HG03575 (cell line): ENCODE data around the gene SLC37A1.
A peak's percentile ranks its signal among the peaks of the same experiment; 100 is the strongest.

ENCODE experiments used
- ATAC-seq: cut with Tn5 transposase; IDR thresholded peaks from one replicate; pipeline ENCODE4 v1.9.1; 2021; ENCODE audit not compliant: unreplicated experiment, insufficient number of reproducible peaks, low FRiP score; ENCODE audit errors: extremely low read depth

Gene SLC37A1

DNA sequence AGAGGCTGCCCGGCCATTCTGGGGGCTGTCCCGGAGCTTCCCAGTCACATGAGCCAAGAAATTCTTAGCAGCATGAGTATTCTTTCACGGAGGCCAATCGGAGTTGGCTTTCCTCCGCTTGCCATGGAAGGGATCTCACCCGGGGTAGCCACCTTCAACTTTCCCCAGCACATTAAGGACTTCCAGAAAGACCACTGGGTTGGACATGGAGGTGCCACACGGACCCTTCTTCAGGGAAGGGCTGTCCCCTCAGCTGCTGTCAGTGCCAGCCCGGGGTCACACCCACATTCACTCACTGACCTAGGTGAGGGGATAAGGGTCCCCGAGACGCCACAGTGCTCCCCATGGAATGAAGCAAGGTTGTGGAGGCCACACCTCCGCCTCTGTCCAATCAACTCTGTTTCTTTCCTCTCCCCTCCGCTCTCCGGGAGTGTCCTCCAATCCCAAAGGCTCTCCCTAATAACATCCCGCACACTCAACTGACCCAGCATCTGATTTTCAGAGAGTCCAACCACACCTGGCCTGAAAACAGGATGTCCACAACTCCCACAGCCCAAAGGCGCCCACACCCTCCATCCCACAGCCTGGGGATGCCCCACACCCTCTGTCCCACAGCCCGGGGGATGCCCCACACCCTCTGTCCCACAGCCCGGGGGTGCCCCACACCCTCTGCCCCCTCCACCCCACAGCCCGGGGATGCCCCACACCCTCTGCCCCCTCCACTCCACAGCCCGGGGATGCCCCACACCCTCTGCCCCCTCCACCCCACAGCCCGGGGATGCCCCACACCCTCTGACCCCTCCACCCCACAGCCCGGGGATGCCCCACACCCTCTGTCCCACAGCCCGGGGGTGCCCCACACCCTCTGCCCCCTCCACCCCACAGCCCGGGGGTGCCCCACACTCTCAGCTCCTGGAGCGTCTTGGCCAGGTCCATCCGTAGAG lies 37.0 kb upstream of the SLC37A1 start:
- no peak for ATAC-seq

DNA sequence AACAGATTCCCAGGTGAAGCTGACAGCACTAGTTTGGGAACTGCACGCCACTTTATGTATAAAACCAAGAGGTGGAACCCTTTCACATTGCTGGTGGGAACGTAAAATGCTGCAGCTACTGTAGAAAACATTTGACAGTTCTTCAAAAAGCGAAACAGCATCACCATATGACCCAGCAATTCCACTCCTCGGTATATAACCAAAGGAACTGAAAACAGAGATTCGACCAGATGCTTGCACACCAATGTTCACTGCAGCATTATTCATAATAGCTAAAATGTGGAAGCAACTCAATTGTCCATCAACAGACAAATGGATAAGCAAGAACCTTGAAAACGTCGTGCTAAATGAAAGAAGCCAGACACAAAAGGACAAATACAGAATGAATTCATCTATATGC lies 35.1 kb upstream of the SLC37A1 start:
- no peak for ATAC-seq

DNA sequence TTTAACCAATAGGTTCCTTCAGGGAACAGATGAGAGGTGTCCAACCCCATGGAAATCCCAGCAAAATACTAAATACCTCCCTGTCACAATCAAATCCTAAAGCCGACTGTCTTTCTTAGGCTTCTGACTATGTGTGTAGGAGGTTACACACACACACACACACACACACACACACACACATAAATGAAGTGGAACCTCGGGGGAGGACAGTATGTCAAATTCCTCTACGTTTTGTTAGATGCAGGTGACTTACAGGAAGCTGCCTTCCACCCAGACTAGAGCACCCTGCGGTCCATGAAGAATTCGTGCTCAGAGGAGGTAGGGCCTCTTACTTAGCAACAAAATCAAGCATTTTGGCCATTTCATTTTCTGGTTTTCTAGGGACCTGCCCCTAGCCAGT lies 34.1 kb upstream of the SLC37A1 start:
- no peak for ATAC-seq

DNA sequence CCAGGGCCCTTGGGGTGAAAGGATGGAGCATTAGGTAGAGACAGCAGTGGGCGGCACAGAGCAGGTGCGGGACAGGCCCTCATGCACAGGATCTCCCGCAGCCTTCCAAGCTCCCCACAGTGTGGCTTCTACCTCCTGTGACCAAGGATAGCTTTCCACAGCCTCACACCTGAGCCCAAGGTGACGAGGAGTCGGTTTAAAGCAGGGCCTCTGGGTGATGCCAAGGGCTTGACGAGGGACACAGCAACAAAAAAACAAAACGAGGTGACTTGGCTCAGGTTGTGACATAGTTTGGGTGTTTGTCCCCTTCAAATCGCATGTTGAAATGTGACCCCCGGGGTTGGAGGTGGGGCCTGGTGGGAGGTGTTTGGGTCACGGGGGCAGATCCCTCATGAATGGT lies 32.9 kb upstream of the SLC37A1 start:
- ATAC-seq: no peak

DNA sequence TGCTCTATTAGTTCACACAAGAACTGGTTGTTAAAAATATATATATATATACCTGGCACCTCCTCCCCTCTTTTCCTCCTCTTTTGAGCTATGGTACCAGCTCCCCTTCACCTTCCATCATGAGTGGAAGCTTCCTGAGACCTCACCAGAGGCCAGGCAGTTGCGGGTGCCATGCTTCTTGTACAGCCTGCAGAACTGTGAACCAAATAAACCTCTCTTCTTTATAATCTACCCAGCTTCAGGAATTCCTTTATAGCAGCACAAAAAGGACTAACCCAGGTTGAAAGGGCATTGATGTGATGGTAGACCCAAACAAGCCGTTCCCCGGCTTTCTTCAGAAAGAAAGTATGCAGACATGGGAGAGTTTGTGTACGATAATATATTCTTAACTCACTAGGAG lies 32.5 kb upstream of the SLC37A1 start:
- ATAC-seq: no peak

DNA sequence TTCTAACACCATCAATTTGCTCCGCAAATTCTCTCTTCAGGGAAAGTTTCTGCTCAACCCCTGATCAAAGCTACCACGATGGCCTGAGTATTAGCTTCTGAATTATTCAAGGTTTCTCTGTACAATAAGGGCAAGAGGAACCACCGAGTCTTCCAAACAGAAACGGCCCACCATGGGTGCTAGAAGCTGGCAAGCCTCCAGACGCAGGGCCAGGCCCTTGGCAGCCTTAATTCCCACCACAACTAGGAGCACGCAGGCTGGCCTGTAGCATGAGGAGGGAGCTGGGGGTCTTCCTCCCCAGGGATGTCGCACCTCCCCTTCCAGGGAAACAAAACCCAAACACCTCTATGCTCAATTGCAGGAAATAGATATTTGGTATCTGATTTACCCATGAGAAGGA lies 28.7 kb upstream of the SLC37A1 start:
- ATAC-seq: no peak

DNA sequence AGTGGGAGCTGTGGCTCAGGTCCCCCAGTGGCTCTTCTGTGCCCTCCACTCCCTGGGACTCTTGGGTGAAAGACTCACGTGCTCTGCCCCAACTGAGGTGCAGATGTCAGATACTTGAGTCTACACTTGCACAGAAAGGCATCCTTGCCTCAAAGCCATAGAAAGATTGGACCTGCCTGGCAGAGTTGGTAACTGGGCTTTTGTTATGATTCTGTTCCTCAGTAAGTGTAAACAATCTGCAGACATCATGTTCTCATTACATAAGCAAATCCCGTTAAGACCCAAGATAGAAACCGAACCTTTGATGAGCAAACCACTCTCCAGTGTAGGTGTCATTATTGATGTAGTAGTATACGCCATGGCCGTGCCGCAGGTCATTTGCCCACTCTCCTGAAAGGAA lies 27.6 kb upstream of the SLC37A1 start:
- ATAC-seq: no peak

DNA sequence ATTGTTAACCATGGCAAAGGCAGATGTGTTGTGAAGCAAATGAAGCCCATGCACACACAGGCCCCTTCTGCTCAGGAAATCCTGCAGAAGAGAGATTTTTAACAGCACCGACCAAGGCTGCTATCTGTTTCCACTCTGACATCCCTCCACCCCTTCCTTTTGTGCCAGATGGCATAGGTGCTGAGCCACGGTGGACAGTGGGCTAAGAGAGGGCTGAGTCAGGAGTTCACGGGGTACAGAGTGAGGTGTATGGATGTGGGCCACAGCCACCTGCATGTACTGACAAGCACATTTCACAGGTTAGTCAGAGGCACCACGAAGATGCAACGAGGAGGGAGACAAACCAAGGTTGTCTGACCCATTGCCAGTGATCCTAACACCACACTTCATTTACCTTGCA lies 27.1 kb upstream of the SLC37A1 start:
- no peak for ATAC-seq

DNA sequence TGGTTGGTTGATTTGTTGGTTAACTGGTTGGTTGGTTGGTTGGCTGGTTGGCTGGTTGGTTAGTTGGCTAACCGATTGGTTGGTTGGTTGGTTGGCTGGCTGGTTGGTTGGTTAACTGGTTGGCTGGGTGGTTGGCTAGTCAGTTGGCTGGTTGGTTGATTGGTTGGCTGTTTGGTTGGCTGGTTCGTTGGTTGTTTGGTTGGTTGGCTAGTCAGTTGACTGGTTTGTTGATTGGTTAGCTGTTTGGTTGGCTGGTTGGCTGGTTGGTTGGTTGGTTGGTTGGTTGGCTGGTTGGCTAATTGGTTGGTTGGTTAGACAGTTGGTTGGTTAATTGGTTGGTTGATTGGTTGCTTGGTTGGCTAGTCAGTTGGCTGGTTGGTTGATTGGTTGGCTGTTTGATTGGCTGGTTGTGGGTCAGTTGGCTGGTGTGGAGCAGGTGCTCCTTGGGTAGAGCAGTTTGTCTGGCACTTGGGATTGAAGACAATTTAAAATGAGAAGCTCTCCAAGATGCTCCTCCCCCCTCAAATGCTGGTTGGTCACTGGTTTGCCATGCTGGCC lies 24.6 kb upstream of the SLC37A1 start:
- ATAC-seq: no peak

DNA sequence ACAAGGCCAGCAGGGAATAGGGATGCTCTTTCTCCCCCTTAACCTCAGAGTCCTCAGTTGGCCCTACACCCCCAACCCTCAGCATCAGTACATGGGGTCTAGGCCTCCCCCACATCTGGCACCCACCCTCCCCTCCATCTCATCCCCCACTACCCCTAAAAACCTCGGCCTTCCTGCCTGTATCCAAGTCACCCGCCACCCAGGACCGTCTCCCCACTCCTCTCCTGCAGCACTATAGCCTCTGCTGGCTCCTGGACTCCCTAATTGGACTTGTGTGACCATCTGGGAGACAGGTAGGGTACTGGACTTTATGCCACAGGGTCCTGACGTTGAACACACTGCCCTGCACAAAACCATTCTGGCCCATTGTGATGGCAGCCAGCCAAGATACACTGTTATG lies 23.7 kb upstream of the SLC37A1 start:
- no peak for ATAC-seq

DNA sequence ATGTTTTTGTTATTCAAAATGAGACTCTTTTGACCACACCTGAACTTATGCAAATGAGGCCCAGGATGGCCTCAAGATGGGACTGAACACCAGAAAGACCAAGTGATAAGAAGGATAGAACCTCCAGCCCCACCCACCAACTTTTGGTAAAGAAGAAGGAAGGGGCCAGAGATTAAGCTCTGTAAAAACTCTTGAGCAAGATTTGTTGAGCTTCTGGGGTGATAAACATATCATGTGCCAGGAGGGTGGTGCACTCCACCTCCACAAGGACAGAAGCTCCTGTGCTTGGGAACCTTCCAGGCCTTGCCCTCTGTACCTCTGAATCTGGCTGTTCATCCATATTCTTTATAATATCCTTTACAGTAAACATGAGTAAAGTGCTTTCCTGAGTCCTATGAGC lies 22.9 kb upstream of the SLC37A1 start:
- no peak for ATAC-seq

DNA sequence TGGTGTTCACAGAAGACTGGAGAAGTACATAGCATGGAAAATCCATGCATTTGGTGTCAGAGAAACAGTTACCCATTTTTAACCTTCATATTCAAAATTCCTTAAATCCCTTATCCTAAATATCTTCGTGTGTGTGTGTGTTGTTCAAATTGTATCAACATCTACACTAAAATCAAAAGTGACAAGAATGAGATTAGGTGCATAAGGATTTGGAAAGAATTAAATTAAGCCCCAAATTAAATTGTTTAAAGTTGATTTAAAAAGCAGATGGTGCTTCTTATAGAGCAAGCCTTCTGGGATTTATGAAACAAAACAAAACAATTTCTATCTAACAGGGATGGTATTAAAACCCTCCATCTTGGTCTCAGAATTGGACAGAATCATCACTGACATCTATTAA lies 22.3 kb upstream of the SLC37A1 start:
- no peak for ATAC-seq

DNA sequence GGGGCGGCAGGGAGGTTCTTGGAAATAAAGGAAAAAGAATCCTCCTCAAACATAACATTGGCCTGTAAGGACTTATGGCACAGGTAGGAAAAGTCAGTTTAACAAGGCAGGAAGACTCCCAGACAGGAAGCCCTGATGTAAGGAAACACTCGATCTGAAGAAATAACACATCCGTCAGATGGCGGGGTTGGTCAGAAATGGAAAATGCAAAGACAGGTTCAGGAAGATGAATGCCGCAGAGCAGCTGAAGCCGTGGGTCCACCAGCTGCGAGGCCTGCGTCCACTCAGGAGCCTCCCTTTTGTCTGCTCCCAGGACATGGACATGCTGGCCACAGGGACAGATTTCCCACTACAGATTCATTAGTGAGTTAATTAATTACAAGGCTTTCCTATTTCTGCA lies 21.5 kb upstream of the SLC37A1 start:
- no peak for ATAC-seq

DNA sequence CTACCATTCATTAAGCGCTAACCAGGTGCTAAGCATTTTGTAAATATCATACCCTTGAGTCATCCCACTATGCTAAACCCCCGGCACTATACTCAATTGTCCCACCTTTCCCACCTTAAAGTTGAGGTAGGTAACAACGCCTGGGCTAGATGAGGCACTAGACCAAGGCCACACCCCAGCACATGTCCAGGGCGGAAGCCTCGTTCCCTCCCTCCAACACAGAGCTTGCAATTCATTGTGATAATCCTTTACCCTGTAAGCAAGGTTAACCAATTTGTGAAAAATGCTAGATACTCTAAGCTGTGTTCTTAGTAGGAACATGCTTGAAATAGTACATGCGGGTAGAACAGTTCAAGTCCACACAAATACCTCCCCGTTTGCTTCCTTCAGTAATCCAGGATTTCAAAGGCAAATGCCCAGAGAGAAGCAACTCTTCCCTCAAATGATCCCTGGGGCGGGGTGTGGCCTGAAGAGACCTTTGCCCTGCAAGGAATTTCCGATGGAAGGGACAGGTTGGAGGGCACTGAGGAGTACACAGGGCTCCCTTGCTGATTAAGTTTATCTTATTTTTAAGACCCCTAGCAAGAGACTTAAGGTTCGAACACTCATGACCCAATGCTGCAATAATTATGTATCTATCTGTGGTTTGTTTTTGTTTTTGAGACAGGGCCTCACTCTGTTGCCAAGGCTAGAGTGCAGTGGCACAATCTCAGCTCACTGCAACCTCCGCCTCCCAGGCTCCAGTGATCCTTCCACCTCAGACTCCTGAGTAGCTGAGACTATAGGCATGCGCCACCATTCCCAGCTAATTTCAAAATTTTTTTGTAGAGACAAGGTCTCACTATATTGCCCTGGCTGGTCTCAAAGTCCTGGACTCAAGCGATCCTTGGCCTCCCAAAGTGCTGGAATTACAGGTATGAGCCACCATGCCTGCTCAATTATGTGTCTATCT lies 20.3 kb upstream of the SLC37A1 start:
- no peak for ATAC-seq

DNA sequence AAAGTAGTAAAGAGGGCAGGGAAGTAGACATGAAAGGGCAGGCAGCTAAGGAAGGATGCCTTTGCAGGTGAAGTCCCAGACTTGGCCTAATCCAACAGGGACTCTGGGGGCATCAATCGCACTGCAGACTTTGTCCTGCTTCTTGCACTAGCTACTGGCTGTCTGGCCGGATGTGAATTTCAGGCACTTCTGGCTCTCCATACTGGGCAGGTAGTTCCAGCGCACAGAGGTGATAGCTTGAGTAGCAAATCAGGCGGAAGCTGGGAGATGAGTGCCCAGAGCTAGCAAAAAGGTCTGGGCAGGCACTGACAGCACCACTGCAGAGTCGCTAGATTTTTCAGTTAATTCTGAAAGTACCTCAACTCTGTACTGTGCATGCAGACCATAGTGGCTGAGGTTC lies 18.6 kb upstream of the SLC37A1 start:
- no peak for ATAC-seq

DNA sequence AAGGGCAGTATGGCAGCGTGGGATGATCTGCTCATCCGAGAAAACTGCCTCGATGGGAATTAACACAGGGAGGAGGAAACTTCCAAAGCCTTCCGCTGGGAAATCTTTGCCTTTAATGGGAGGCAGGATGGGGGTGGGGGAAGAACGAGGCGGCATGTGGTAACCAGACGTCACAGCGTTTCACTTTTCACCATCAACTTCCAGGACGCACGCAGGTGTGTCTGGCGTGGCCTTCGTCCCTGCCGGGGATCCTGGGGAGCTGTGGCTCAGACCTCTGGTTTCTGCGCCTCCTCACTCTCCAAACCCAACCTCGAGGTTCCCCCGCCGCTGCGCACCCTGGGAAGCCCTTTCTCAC lies 17.9 kb upstream of the SLC37A1 start:
- no peak for ATAC-seq

DNA sequence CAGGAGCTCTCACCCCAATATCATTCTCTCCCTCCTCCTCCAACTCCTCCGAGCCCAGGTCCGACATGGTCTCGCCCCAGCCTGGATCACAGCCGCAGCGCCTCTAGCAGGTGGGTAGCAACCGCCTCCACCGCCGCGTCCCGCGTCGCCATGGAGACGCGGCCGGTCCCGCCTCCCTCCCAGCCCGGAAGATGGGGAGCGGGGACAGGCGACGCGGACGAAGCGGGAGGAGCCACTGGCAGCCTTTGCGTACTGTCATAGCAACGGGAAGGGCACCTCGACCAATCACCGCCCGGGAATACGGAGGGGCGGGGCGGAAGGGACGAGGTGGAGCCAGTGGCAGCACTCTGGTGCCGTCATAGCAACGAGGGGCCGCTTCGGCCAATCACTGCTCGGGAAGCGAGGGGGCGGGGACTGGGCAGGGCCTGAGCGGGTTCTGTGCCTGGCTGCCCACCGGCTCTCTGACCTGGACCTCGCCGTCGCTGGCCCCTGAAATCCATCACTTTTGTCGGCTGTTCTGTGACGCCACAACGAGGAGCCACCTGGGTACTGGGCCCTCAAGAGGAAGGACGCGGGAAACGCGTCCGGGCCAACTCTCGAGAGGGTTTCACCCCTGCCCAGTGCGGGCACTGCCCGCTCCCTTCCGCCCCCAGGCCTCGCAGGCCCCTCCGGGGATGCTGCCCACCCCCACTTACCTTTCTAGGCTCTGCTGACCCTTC lies 17.4 kb upstream of the SLC37A1 start, which contains the start of gene RSPH1:
TSS of gene RSPH1 (minus strand) at position 105 of the 719 bp plus-strand sequence. CDS start at position 67, 38 bp downstream.
- peak; percentile 86 for ATAC-seq

DNA sequence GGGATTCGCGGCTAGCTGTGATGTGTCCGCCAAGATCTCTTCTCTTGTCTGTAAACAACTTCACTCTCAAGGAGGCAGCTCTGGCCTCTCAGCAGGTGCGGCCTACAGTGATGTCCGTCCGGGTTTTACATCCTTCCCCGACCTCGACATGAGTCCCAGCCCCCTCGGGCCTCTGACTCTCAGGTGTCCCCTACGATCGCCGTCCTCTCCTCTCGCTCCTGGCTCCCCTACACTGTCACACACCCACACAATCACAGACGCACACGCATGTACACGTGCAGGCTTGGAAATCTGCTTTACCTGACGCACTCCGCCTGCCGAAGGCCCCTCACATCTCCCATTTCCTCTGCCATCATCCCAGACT lies 16.8 kb upstream of the SLC37A1 start:
- no peak for ATAC-seq

DNA sequence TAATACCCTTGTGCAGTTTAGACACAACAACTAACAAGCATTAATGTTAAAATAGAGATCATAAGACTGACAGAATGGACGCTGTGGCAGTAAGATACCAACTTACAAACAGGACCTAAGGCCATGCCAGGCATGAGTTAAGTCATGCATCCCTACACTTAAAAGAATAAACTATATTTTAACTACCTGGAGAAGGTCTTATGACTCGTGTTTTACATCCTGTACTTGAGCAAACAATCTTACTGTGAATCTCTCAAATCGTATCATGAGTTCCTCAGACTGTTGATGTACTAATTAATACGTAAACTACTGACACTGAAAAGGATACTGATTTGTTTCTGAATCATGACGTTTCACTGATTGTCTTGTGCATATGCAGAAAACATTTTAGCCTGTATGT lies 15.6 kb upstream of the SLC37A1 start:
- ATAC-seq: no peak
